Stimulated activated CD8-positive, alpha-beta memory T cell treated with anti-CD3 and anti-CD28 coated beads, Interleukin-15, amount 100 ng/mL, for 1 hour (primary cell): ENCODE results near the gene DNALI1.

Source experiments
- DNase-seq: peaks from one replicate; pipeline ENCODE4 v3.0.0-alpha.2; 2020; ENCODE audit warnings: low read depth

Gene DNALI1

DNA sequence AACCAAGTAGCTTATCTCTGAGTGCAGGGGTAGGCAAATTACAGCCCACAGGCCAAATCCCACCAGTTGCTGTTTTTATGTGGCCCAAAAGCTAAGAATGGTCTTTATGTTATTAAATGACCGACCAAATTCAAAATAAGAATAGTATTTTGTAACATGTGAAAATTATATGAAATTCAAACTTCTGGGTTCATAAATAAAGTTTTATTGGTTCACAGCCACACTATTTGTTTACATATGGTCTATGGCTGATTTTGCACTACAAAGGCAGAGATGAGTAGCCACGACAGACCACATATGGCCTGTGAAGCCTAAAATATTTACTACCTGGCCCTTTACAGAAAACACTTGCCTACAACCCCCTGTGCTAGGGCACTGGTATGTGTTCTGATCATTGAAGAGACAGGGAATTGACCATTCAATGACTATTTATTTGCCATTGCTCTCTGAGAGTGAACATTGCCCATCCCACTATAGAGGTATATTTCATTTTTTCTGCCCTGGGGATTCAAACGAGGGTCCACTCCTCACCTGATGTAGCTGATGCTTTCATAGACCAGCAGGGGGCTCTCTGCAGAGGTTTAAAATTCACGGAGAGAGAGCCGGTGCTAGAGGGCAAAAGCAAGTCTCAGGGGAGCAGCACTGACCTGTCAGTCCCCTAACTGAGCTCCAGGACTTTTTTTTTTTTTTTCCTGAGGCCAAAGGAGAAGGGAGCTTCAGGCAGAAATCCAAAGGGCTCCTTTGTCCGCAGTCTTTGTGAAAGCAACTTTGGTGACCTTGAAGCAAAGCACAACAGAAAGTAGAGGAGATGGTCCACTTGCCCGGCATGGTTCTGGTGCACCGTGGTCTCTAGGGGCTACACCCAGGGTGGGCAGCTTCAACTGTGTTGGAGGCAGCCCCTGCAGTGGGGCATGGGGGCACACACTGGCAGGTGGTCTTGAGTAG is 46.3 kb downstream of the DNALI1 start:
- no peak for DNase-seq

DNA sequence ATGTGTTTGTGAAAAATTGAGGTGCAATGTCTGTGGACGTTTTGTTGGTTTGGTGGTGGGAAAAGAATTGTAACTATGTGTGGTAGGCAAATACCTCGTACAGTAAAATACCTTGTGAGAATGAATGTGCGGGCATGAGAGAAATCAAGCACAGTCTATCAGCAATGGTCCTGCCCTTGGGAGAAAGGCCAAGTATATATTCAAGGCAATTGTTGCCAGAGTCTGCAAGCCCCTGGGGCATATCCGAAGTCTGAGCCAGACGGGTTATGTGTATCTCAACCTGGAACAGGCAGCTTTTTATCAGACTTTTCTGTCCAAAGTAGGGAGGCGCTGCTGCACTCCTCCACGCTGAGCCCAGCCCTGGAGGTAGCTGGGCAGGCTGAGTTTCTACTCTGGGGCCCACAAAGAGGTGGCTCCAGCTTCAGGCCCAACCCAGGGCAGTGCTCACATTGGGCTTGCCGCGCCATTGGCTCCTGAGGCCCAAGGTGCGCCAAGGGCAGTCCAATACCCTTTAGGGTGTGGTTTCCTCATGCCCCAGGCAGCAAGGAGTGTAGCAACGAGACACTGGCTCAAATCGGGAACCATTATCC is 48.4 kb downstream of the DNALI1 start:
- DNase-seq = no peak

DNA sequence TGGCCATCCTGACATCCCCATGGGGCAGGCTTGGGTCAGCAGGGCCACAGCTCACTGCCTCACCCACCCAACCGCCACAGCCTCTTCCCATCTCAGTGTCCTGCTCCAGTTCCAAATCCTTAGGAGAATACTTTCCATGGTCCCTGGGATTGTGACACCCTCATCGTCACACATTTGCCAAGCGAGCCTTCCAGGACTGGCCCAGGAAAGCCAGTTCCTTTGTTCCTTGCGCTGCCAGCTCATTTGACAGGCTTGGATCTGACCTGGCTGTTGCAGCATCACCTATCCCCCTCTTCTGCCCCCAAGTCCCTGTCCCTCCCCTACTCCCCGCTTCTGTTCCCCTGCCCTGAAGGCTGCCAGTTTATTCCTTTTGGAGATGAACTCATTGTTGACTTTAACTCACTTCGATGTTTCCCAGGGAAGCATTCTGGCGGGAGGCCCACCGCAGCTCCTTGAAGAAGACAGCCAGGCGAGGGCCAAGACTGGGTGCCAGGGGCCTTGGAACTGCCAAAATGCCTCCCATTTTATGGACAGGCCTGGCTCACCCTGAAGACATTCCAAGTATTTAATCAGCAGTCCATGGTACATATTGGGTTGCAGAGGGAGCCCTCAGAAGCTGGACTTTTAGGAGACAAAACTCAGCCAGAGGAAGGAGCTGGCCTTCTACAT is 49.2 kb downstream of the DNALI1 start:
- no peak for DNase-seq

DNA sequence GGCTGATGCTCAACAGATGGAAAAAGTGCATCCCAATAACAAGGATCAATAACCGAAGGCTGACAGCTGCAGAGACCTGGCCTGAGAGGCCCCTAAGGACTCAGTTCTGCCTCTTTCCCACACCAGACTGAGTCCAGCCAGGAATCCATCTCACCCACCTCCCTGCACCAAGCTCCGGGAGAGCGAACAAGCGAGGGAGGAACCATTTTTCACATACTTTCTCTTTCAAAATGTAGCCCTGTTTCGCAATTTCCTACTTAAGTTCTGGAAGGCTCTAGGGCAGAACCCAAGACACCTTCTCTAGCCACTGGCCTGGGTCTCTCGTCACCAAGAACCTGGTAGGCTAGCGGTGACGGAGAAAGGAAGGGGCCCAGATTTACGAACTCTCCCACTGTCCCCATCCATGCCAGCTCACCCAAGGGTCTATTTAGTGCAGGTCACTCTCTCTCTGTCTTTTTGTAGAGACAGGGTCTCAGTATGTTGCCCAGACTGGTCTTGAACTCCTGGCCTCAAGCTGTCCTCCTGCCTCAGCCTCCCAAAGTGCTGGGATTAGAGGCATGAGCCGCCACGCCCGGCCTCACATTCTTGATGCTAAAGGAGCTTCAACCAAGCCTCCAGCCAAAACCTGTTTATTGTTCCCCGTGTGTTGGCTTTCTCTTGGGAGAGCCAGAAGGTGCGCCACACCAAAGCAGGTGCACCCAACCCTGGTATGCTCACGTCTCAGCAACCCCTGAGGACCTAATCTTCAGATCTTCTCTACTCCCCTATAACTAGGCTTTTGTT is 49.9 kb downstream of the DNALI1 start:
- DNase-seq = no peak

DNA sequence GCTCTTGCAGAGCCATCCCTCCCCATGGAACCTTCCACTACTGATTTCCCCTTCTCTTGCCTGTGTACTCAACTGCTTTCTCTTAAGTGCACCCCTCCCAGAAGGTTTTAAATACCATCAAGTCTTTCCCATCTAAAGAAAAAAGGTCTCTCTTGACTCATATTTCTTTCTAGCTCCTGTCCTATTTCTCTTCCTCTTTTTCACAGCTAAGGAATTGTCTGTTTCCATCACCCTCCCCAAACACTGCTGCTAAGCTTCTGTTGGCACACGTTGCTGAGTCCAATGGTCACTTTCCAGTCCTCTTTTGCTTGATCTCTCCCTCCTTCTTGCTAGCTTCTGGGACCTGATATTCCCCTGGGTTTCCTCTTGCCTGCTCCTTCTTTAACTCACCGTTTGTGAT is 52.3 kb downstream of the DNALI1 start:
- no peak for DNase-seq

DNA sequence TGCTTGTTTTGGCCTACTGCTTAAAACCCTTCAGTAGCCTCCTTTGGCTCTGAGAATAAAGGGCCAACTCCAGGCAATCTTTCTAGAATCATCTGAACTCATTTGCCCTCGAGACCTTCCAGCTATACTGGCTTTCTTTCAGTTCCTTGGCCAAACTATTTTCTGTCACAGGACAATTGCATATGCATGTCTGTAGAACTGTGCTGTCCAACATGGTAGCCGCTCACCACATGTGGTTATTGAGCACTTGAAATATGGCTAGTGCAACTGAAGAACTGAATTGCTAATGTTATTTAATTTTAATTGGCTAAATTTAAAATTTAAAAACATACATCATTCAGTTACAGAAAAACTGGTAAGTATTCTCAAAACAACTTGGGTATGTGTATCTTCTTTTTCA is 53.3 kb downstream of the DNALI1 start:
- DNase-seq = no peak

DNA sequence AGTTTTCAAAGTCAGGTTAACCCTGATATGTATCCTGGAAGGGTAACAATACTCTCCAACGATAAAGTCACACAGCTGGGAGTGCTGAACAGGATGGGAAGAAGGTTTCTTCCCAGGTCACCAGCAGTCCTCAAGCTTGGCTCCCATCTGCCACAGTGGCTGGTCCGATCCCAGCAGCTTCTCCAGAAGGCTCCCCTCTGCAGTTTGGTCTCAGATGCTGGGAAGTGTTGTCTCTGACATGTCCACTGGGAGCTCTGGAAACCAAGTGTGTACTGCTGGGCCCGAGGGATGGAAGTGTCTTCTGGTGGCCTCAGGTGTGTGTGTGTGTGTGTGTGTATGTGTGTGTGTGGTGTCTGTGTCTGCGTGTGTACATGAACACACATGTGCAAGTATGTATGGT is 55.4 kb downstream of the DNALI1 start:
- no peak for DNase-seq

DNA sequence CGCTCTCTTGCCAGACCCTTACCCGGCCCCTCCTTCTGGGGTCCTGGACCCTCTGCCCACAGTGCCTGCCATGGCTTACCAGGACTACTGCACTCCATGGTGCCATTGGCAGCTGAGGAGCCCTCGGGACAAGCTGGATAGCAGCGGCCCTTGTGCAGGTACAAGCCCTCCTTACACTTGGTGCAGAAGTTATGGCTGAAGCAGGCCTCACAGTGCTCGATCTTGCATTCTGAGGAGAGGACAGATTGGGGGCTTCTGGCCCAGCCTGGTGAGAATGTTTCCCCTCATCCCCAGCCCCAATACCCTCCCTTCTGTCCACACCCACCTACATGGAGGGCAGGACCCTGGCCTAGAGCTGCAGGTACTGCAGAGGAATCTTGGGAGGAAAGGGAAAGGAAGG is 57.4 kb downstream of the DNALI1 start:
- DNase-seq = no peak

DNA sequence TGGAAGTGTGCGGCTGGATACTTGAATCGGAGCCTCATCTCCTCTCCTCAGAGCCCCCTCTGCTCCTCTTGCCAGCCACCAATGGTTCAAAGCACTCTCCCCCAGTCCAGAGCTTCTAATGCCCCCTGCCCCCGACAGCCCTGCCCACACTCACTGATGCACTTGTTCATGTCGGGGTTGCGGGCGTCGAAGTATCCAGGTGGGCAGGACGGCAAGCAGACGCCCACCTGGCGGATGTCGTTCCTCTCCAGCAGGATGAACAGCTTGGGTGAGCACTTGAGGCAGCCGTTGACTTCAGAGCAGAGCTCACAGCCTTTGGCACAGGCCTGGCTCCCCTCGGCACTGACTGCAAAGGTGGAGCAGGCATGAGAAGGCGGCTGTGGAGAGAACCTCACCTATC is 59.6 kb downstream of the DNALI1 start:
- no peak for DNase-seq
